Measurements from ENCODE around the gene COL4A4.

COL4A4 gene

DNA sequence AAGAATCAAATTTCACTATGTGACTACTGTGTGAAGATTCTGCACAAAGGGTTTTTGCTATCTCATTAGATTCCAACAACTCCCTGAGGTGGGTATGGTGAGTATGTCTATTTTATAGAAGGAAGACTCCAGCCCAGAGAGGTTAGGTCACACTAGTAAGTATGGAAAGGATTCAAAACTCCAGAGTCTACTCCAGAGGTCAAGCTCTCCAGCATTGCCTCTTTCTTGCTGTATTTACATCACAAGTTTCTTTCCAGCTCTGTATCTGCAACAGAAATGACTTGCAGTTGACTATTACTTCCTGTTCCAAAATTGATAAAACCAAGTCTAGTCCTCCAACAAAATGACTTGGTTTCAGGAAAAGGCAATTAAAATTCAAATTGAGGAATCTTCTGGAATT is 2.1 kb downstream of the COL4A4 start:
- no peak for DNase-seq

DNA sequence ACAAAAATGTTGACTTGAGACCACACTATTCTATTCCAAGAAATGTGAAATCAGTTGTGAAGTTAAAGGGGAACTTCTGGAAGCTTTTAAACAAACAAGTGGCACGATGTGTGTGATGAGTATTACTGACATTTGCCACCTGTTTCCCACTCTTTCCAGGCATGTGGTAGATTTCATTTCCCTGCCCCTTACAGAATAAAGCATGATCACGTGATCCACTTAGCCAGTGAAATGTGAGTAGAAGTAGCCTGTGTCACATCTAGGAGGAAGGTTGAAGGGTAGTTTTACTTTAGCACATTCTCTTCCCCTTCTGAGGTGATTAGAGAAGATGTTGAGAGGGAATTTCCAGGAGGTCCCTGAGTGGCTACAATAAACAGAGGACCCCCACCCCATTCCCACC is 3.8 kb downstream of the COL4A4 start:
- DNase-seq: no peak

DNA sequence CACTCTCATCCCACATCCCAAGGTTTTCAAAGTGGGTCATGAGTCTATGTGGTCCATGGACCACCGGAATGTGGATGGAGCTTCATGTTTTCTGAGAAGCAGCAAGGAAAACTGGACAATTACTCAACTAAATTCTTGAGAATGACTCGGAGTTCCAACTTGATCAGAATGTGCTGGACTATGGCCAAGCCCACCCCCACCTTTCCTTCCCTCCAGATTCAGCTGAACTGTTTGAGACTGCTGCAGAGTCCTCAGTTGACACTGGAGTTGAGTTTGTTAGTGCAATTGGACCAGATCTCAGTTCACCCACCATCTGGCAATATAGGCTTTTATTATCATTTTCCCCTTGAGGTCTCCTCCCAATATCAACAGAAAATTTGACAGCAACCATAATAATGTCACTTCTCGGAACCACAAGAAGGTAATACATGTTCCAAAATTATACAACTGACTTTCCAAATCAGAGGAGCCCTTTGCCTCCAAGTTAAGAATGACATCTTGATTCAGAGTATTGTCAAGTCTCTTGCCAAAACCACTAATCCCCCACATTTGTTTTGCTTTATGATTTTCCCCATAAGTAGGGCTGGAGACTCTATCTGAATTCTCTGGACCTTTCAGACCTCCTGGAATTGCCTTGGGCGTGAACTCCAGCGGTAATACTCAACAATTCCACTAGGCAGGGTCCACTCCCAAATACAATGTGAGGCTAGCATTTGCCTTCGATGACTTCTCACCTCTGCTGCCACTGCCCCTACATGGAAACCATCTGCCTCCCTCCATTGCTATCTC is 8.8 kb downstream of the COL4A4 start:
- DNase-seq: no peak

DNA sequence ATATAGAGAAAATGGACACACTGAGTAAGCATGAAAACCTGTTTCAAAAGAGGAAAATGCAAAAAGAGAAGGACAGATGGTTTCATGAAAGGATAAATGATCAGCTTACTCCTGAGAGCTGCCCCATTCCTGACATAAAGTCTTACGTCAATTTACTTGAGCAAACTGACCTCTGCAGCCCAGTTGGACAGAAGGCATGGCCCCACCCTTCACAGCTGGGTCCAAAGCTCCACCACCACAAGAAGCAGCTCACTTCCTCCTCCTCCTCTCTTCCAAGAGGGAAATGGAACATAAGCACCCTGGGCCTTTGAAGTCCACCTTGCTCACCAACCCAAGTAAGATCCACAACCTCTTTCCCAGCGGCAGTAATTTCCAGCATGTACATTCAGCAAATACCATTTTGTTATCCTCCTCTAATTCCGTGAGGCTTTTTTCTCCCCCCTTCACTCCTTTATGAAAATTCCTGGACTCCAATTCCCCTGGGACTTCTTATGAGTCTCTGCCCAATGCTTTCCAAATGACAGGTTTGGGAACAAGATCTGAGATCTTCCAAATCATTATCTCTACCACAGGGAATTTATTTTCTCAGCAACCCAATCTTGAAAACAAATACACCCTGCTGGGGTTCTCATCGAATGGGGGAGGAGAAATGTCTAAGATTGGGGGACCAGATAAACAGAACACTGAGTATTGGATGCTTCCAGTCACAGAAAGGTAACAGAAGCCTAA is 10.1 kb downstream of the COL4A4 start:
- DNase-seq: no peak

DNA sequence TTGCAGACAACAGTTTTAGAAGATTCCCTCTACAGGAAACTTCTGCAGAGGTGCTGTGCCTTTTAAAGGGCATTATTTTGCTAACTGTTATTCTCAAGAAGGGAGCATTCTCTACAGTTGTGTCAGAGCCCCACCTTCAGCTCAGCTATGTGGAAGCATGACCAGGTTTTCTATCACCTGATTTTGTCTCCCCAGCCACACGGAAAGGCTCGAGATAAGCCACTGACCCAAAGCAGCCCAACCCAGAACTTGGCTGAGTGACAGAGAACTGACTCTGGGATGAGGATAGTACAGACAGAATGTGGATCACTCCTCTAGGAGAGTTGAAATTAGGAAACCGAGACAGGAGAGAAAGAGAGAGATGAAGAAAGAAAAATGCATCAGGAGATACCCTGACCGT is 10.7 kb downstream of the COL4A4 start:
- no peak for DNase-seq

DNA sequence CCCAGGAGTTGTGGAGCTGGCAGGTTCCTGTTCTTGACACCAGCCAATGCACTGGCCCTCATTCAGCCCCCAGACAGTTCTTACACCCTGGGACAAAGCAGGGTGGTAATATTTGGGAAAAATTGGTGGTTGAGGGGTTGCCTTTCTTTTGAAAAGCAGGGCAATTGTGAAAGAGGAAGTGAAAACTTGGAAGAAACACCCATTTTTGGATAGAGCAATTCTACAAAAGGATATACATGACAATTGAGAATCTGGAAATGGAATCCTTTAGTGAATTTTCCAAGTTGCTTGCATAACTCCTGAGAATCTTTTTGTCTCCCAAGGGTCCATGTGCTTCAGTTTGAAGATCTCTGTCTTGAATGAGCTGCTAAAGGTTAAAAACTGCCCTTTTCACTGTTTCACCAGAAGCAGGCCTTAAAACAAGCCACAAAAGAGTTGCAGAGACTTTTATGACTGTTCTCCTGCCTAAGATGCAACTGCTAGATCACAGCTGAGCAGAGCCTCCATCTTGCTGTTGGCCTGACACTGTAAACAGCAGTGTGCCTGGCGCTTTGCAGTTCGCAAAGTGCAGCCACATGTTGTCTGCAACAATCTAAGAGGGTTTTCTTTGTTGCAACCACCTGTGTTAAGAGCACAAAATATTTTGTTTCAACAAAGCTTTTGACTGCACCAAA is 11.8 kb downstream of the COL4A4 start:
- DNase-seq: no peak

DNA sequence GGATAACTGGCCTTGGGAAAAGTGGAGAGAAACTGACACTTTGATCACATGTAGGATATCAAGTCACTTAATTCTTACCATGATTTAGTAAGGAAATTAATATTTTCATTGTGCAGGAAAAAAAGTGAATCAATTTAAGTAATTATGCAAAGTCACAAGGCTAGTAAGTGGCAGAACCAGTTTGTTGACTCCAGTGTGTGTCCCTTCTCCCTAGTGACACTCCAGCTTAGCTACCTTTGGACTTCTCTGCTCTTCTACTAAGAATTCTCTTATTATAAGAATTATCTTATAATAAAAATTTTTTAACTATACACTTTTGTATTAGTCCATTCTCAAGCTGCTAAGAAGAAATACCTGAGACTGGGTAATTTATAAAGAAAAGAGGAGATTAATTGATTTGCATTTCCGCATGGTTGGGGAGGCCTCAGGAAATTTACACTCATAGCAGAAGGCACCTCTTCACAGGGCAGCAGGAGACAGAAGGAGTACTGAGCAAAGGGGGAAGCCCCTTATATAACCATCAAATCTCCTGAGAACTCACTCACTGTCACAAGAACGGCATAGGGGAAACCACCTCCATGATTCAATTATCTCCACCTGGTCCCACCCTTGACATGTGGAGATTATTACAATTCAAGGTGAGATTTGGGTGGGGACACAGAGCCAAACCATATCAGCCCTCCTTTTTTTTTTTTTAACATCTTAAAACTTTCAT is 13.6 kb downstream of the COL4A4 start:
- no peak for DNase-seq

DNA sequence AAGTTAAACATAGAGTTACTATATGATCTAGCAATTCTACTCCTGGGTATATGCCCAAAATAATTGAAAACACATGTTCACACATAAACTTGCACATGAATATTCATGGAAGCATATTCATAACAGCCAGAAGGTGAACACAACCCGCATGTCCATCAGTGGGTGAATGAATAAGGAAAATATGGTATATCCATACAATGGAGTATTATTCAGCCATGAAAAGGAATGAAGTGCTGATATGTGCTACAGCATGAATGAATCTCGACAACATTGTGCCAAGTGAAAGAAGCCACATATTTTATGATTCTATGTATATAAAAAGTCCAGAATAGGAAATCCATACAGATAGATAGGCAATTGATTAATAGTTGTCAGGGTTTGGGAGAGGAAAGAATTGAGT is 15.9 kb downstream of the COL4A4 start:
- no peak for DNase-seq

DNA sequence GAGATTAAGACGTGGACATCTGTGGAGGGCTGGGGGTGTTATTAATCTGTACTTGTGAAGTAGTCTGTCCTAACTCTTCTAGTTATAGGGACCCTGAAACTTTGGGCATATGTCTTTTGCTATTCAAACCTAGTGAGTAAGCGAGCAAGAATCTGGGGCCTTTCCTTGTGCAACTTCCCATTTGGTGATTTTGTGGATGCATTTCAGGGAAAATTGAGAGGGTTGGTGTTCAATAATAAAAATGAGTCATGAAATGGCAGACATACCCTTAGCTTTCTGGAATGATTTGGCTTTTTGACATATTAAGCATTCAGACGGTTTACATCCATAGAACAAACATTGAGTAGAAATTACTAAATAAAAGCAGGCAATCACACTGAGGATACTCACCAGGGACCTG is 17.0 kb downstream of the COL4A4 start:
- no peak for DNase-seq

DNA sequence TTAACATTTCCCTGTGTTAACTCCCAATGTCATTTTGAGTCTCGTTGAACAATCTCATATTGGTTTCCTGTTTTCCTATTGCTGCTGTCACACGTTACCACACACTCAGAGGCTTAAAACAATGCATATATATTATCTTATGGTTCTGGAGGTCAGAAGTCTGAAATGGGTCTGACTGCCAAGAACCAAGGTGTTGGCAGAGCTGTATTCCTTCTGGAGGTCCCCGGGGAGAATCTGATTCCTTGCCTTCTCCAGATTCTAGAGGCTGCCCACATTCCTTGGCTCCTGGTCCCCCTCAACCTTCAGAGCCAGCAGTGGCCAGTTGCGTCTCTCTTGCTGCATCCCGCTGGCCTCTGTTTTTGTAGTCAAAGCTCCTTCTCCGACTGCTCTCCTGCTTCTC is 17.5 kb downstream of the COL4A4 start:
- no peak for DNase-seq

DNA sequence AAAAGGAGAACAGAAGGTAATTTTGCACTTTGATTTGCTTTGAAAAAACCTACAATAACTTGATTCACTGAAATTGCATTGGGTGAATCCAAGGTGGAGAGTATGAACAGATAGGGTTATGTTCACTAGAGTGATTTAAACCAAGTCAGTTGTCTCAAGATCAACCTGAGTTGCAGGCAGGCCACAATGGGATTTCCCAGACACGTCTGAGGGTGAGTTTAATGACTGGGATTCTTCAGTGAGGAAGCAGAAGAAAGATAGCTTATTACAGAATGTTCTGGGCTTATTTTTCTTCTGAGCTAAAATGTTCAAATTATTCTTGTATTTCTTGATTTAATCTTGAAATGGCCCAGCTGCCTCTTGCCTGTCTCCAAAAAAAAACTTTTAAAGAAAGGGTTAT is 20.1 kb downstream of the COL4A4 start:
- no peak for DNase-seq

DNA sequence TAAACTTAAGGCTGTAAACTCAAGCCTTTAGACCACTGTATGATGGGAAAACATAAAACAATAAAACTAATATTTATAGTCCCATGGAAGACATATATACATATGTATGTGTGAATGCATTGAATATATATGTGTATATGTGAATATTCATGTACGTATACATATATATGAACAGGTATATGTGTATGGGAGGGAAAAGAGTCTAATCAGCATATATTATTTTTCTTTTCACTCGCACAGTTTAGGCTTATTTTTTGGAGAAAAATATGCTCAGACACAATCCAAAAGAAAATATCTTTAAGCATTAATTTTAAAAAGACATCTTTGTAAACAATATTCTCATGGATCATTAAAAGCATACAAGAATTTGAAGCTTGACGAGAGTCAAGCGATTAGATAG is 22.7 kb downstream of the COL4A4 start:
- no peak for DNase-seq

DNA sequence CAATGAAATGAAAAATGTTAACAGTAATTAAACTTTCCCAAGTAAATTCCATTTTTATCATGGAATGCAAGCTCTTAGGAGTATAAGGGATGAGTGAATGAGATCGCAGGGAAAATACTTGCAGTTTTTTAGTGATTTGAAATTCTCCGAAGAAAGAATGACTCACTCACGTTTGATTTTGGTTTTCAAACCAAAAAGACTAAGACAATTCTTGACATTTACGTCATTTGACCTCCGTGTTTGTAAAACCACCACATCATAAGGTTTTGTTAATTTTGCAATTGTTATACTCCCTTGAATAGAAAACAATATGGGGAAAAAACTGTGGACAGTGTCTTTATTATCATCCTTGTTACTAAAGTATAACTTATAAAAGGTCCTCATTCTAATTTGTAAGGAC is 29.4 kb downstream of the COL4A4 start:
- DNase-seq: no peak

DNA sequence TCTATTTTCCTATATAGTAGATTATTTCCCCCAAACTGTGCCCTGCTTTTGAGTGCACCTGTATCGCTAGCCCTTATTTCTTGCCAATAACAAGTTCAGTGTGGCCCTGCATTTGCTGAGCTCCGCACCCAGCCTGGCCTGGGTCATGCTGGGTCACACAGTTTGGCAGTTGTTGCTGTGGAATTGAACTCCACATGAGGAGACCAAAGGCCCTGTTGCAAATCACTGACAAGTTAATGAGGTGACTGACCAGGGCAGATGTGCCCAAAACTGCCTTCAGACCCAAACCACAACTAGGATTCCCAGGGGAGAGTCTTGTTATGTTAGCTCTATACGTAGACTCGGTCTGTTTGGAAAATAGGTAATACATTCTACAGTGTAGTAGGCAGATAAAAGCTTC is 31.0 kb downstream of the COL4A4 start:
- no peak for DNase-seq

DNA sequence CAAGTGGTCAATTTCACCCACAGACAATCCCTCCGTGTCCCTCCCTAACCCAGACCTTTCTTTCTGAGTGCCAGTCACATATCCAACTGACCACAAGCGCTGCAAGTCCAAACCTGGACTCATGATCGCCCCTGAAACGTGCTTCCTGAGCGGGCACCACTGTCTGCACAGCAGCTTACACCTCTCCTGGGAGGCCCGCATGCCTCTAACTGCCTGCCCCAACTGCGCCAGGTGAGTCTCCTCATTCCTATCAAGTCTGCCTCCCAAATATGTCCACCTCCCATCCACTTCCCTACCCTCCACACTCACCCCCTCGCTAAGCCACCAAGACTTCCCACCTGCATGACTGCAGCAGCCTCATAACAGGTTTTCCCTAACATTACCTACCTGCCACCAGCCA is 33.4 kb downstream of the COL4A4 start:
- DNase-seq: no peak

DNA sequence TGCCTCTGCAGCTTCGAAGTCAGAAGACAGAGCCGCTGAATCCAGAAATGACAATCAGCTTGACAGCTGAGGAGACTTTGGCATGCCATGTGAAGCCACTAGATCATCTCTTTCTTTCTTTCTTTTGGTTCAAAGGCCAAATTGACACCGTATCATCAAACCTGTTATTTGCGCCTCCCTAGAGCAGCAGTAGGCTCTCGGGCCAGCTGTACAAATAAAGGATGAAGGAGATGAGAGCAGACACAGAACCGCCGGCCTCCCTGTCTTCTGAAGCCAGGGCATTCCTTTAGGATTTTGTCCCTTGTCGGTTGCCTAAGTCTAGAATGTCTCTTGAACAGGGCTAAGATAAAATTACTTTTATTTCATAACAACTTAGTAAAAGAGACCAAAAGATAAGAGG is 36.8 kb downstream of the COL4A4 start:
- no peak for DNase-seq

DNA sequence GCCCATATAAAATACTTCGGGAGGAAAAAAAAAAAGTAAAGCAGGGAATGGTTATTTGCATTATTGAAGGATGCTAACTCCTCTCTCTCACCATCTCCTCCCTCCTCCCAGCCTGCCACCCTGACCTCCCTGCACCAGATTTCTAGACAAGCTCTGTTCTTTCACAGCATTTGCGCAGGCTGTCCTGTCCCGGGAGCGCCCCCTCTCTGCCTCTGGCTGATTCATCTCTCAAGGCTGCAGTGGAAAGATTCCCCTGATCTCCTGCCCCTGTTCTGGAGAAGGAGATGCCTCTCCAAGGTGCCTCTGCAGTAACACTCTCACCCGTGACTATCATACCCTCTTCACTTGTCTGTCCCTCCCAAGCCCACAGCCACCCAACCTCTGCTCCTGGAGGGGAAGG is 38.5 kb downstream of the COL4A4 start:
- no peak for DNase-seq

DNA sequence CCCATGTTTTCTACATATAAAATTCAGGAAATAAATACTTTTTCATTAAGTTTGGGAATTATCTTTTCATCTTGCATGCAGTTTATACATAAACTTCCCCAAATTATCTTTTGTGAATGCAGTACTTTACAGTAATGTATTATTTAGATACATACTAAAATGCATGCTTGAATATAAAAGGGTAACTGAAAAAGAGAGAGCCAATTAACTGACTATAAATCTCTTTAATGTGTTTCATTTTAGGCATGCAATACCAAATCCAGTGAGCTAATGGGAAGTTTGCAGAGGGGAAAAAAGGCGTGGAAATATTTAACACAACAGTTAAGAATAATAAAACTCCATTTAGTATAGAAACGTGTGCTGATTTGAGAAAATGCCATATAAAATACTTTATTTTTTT is 39.2 kb downstream of the COL4A4 start:
- DNase-seq: no peak

DNA sequence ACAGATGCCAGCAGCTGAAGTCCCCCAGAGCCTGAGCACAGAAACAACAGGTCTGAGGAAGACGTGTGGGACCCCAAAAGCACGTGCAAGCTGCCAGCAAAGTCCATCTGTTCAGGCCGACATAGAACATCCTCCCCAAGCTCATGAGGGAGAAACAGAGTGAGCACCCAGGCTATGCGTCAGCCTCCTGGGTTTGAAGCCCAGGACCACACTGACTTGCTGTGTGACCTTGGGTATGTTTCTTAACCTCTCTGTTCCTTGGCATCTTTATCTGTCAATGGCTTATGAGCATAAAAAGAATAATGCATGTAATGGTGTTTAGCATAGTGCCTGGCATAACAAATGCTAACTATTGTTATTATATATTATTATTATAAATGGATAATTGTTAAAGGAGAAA is 40.3 kb downstream of the COL4A4 start:
- DNase-seq: no peak

DNA sequence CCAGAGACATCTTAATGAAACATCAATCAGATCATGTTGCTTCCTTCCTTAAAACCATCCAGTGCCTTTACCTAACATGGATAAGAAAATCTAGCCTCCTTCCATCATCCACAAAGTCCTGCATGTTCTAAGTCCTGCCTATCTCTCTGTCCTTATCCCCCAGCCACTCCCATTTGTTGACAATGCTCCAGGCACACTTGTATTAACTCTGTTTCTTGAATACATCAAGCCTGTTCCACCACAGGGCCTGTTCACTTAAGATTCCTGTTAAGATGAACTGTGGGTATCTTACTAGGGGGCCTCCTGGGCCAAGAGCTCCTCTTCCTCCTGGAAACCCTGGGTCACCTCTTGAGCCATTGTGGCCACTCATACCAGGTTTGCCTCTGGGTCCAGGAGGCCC is 45.7 kb downstream of the COL4A4 start:
- no peak for DNase-seq

DNA sequence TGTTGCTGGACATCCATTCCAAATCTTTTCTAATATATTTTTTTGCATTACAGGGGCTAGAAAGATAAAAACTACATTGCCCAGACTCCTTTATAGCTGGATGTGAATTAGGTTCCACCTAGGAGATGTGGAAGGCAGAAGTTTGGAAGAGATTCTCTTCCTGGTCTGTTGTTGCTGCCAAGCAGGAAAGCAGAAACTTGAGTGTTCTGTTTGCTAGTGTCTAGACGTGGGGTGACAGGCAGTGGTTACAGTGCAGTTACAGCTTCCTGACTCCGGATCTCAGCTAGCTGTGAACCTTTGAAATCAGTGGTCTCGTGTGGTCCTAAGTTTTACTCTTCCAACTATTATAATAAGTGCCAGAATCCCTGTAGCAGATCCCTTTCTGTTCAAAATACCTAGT is 46.2 kb downstream of the COL4A4 start:
- no peak for DNase-seq

DNA sequence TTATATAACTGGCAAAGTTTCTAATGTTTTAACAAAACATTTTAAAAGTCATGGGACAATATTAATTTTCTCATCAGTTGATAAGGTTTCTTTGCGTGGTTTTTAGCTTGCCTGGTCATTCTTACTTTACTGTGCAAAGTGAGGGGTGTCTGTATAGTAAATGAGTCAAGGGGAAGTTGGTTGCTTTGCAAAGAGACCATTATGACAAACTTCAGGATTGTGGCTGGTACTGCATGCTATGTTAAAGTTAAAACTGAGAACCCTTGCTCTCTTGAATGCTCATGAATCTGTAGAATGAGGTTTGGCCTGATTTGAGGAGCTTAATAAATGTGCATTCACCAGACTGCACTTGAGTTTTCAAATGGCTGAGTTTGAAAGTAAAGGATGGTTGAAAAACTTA is 47.0 kb downstream of the COL4A4 start:
- no peak for DNase-seq
